NCI-H1092 (cell line): ENCODE results near the gene SNRPA1.

Experiments used
- DNase-seq: peaks from one replicate; lab custom pipeline; 2025; lab: John Stamatoyannopoulos, UW

The SNRPA1 gene

DNA sequence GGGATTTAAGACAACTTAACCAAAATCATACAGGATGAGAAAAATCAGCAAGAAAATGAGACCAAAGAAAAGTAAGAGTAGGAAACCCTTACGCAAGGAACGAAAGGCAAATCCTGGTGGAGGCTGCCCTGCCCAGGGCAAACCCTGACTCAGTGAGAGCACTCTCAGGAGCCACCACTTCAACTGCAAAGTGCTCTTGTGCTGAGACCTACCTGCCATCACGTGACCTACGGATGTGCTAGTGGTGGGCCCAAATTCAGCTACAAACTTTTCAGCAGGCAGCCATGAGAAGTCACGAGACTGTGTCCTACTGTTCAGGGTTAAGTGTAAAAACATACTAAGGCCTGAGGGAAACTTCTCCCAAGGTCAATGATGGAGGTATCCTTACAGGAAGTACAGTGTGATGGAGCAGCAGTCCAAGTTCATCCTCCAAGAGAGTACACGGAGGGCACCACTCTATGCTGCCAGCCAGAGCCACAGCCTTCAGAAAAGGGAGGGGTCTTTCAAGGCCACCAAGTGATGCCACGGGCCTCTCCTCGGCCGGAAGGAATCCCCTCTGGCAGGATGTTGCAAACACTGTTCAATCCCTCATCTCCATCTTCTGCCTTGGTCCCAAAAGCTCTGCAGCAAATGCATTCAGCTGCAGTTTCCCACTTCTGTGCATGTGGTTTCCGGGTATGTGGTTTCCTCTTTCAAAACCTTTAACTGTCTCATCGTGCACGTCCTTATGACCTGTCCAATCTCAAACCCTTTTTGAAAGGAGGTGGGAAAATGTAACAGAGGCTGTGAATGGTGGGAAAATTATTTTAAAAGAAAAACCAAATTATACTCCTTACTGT, 52.7 kb downstream of the SNRPA1 start:
- no peak for DNase-seq

DNA sequence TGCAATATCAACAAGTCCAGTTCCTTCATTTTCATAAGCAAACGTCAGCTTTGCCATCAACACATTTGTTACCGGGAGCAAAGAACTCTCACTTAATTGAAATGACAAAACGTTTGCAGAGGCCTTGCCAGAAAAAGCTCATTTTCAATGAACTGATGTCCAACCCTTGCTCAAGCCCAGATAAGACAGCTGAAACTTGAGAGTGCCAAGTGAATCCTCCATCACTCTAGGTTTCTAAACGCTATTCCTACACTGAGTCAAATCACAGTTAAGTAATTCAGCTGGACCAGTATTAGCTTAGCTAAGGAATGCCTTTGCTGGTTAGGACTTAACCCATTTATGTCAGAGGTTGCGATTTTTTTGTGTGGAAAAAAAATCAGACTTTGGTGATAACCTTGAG, 54.7 kb downstream of the SNRPA1 start:
- DNase-seq = no peak

DNA sequence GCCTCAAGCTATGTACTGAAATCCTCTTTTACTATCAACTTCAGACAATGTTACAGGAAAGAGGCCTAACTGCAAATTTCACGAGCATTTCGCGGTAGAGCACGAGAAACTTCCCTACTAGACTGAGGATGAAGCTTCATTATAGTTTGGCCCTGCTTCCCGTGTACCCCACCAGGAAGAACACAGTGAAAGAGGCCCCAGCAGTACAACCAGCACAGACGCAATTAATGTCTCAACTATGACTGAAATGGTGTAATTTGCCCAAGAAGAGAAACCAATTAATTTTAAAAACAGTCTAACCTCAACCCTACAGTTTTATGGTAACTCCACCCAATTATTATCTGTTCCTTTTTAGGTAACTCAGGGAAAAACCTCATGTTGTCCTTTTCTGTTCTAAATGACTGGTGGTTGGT, 55.3 kb downstream of the SNRPA1 start:
- no peak for DNase-seq

DNA sequence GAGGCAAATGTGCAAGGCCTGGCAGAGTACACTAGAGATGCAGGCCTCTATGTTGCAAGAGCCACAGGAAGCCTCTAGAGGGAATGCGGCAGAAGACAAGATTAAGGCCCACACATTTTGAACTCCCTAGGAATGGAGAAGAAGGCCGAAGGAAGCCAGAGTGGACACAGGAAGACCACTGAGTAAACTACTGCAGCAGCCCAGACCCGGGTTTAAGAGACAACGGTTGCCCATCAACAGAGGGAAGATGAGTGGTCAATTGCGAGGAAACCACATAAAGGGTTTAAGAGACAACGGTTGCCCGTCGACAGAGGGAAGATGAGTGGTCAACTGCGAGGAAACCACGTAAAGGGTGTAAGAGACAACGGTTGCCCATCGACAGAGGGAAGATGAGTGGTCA, 57.8 kb downstream of the SNRPA1 start:
- DNase-seq = no peak

DNA sequence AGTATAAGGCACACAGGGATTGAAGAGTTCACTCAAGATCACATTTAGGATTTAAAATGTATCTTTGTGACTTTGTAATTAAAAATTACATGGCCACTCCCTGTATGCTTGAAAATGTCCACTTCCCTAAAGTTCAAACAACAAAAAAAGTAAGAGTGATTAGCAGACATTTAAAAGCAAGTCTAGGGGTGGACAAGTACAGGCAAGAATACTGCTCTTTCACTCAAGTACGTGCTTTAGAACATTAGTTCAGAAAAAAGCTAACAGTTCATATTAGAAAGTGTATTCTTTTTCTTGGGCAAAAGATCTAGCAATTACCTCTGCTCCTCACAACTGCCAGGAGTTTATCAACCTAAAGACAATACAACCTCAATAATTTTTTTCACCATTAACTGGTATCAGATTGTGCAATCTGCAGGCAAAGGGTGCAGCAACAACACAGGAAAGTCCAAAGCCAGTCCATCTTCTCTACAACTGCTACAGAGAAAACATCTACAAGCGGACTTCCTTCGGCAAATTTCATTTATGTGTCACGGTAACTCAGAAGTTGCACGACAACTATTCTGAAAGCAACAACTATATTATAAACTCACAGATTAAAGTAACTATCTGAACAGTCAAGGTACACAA, 61.3 kb downstream of the SNRPA1 start:
- DNase-seq = no peak

DNA sequence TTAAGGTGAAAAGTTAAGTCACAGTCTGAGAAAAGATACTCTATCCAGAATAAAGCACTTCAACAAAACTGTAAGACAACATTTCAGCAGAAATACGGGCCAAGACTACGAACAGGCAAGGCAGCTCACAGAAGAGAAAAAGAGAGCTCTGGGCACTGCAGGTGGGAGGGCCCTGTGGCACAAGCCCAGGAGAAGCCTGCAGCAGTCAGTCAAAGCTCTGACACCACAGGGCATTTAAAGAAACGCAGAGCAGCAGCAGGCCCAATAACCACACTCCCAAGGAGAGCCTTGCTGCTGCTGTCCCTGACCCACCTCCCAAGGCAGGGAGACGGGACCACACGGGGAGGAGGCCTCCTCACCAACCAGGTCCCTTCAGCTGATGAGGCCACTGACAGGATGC, 62.4 kb downstream of the SNRPA1 start:
- DNase-seq = no peak
